SK-N-SH (cell line): Measurements from ENCODE around the gene RFX7. TPM values are rescaled to one million over a fixed set of nuclear protein-coding genes. Genes with fewer than 3 reads are reported as not detected.

Experiments used
- CTCF ChIA-PET: fragments of 300-600, 350-600 bp; formaldehyde crosslinking; extraction: SDS; loops from one replicate; lab custom pipeline; 2021; lab: Yijun Ruan, JAX
- POLR2A ChIA-PET: fragments of 350-600 bp; sonication (Branson Sonifier 250); formaldehyde crosslinking; extraction: SDS; loops from one replicate; lab custom pipeline; 2020; ENCODE audit warnings: antibody characterized with exemption, inconsistent platforms; lab: Yijun Ruan, JAX
- DNase-seq: peaks from one replicate; pipeline ENCODE4 v3.0.0; 2012
- H2AFZ ChIP-seq: fragments of 200-600 bp; sonication (generic); 2 replicates; pipeline ENCODE4 v1.8.1; 2016; ENCODE audit warnings: antibody characterized with exemption, mild to moderate bottlenecking, low read depth
- H3F3A ChIP-seq: fragments of 200-600 bp; sonication (generic); replicated peaks from 2 replicates; pipeline ENCODE3; 2016; ENCODE audit warnings: antibody characterized with exemption, mild to moderate bottlenecking; ENCODE audit not compliant: insufficient read depth
- H3K27ac ChIP-seq, 2 experiments: fragments of 200-500 bp in 1 of 2; fragments of 200-600 bp in 1 of 2; sonication (Bioruptor generic) in 1 of 2; sonication (generic), shearing (Covaris generic) in 1 of 2; 2 replicates each; pipeline versions ENCODE4 v1.5.1 to v1.6.1; 2014 to 2016; ENCODE audit warnings: low read depth in 2 of 2, inconsistent platforms in 1 of 2, low read length in 1 of 2, mild to moderate bottlenecking in 1 of 2, mixed read lengths in 1 of 2
- H3K27me3 ChIP-seq: fragments of 200-600 bp; sonication (generic), shearing (Covaris generic); 2 replicates; pipeline ENCODE4 v1.6.1; 2016; ENCODE audit warnings: mixed run types; ENCODE audit not compliant: insufficient read depth
- H3K36me3 ChIP-seq, 2 experiments: fragments of 200-500 bp in 1 of 2; fragments of 200-600 bp in 1 of 2; sonication (Bioruptor generic) in 1 of 2; sonication (generic) in 1 of 2; replicated peaks in 1 of 2; 2 replicates each; pipeline versions ENCODE3 to v1.5.1; 2014 to 2016; ENCODE audit warnings: low read length in 1 of 2, mild to moderate bottlenecking in 1 of 2; ENCODE audit not compliant: insufficient read depth in 2 of 2, control insufficient read depth in 1 of 2
- H3K4me1 ChIP-seq, 2 experiments: fragments of 200-500 bp in 1 of 2; fragments of 200-600 bp in 1 of 2; sonication (Bioruptor generic) in 1 of 2; sonication (generic), shearing (Covaris generic) in 1 of 2; 2 replicates each; pipeline versions ENCODE4 v1.5.1 to v1.6.1; 2014 to 2016; ENCODE audit warnings: low read depth in 1 of 2, low read length in 1 of 2, mixed run types in 1 of 2; ENCODE audit not compliant: insufficient read depth in 2 of 2, control insufficient read depth in 1 of 2
- H3K4me2 ChIP-seq: fragments of 200-600 bp; sonication (generic), shearing (Covaris generic); 2 replicates; pipeline ENCODE4 v1.6.1; 2017; ENCODE audit warnings: mixed run types
- H3K4me3 ChIP-seq, 2 experiments: fragments of 200-500 bp in 1 of 2; fragments of 200-600 bp in 1 of 2; sonication (Bioruptor generic) in 1 of 2; sonication (generic), shearing (Covaris generic) in 1 of 2; 2 replicates each; pipeline versions ENCODE4 v1.5.1 to v1.8.1; 2014 to 2016; ENCODE audit warnings: low read depth in 2 of 2, inconsistent platforms in 1 of 2, low read length in 1 of 2, mild to moderate bottlenecking in 1 of 2, mixed read lengths in 1 of 2, moderate library complexity in 1 of 2
- H3K79me2 ChIP-seq: fragments of 200-600 bp; sonication (generic); 2 replicates; pipeline ENCODE4 v1.8.1; 2017; ENCODE audit warnings: mild to moderate bottlenecking; ENCODE audit not compliant: insufficient read depth
- H3K9ac ChIP-seq: fragments of 200-600 bp; sonication (generic); 2 replicates; pipeline ENCODE4 v1.6.1; 2017; ENCODE audit warnings: mixed run types
- H3K9me2 ChIP-seq: fragments of 200-600 bp; sonication (generic); 2 replicates; pipeline ENCODE4 v1.6.1; 2017; ENCODE audit warnings: mixed run types
- H3K9me3 ChIP-seq: fragments of 200-600 bp; sonication (generic); 2 replicates; pipeline ENCODE4 v1.6.1; 2017; ENCODE audit warnings: mixed run types, mild to moderate bottlenecking, moderate library complexity
- H4K20me1 ChIP-seq: fragments of 200-600 bp; sonication (generic); 2 replicates; pipeline ENCODE4 v1.6.1; 2017; ENCODE audit warnings: mild to moderate bottlenecking, mixed run types; ENCODE audit not compliant: insufficient read depth
- ELF1 ChIP-seq: IDR thresholded peaks from 2 replicates; pipeline ENCODE4 v1.4.0; 2012
- EP300 ChIP-seq, 2 experiments: IDR thresholded peaks; 2 replicates each; pipeline versions ENCODE4 v1.4.0 to v1.6.1; 2012; ENCODE audit warnings: borderline replicate concordance in 1 of 2, low read depth in 1 of 2, low read length in 1 of 2
- FOSL2 ChIP-seq: IDR thresholded peaks from 2 replicates; pipeline ENCODE4 v1.4.0; 2012; ENCODE audit warnings: low read depth, mild to moderate bottlenecking, moderate library complexity, borderline replicate concordance
- GABPA ChIP-seq: IDR thresholded peaks from 2 replicates; pipeline ENCODE4 v1.4.0; 2012; ENCODE audit warnings: low read depth, mild to moderate bottlenecking
- JUND ChIP-seq: IDR thresholded peaks from 2 replicates; pipeline ENCODE4 v1.4.0; 2012
- MEF2A ChIP-seq: IDR thresholded peaks from 2 replicates; pipeline ENCODE4 v1.4.0; 2012; ENCODE audit warnings: low read depth, borderline replicate concordance
- MXI1 ChIP-seq: IDR thresholded peaks from 2 replicates; pipeline ENCODE4 v1.6.1; 2012; ENCODE audit warnings: mild to moderate bottlenecking, low read depth, low read length, improper control_type of control experiment
- NFIC ChIP-seq: IDR thresholded peaks from 2 replicates; pipeline ENCODE4 v1.4.0; 2012; ENCODE audit warnings: borderline replicate concordance
- RAD21 ChIP-seq: IDR thresholded peaks from 2 replicates; pipeline ENCODE4 v1.6.1; 2012; ENCODE audit warnings: mild to moderate bottlenecking, low read length
- RFX5 ChIP-seq: IDR thresholded peaks from 2 replicates; pipeline ENCODE4 v1.6.1; 2012; ENCODE audit warnings: mild to moderate bottlenecking, improper control_type of control experiment, low read length
- SMC3 ChIP-seq: IDR thresholded peaks from 2 replicates; pipeline ENCODE4 v1.6.1; 2012; ENCODE audit warnings: low read depth, low read length, improper control_type of control experiment
- TAF1 ChIP-seq: IDR thresholded peaks from 2 replicates; pipeline ENCODE4 v1.6.1; 2012; ENCODE audit warnings: low read depth, mild to moderate bottlenecking, low read length, moderate library complexity, borderline replicate concordance
- TCF12 ChIP-seq: IDR thresholded peaks from 2 replicates; pipeline ENCODE4 v1.4.0; 2012
- TEAD4 ChIP-seq: IDR thresholded peaks from 2 replicates; pipeline ENCODE4 v1.4.0; 2012; ENCODE audit warnings: mild to moderate bottlenecking, borderline replicate concordance; ENCODE audit not compliant: insufficient read depth
- YY1 ChIP-seq: IDR thresholded peaks from 2 replicates; pipeline ENCODE4 v1.4.0; 2012; ENCODE audit warnings: low read depth, mild to moderate bottlenecking
- WGBS: methylation state at CpG from one replicate; pipeline ENCODE4 v1.1.6; 2017; ENCODE audit warnings: low lambda C conversion rate; 5-methylcytosine and 5-hydroxymethylcytosine counted together
- polyA plus RNA-seq, 3 experiments: library from polyadenylated mRNA; depleted of rRNA; stranded (reverse); fragments of >200 nt; gene quantifications; 2 replicates each; pipeline ENCODE4 v1.2.3, GENCODE V29; 2012
- TF ChIP-seq, protein P1 (sequence below): fragments of 200-600 bp; sonication (generic); IDR thresholded peaks from 2 replicates; pipeline ENCODE4 v1.6.1; 2017; ENCODE audit warnings: antibody characterized with exemption, mild to moderate bottlenecking, moderate library complexity
- TF ChIP-seq, protein P2 (sequence below): fragments of 150-350 bp; IDR thresholded peaks from 2 replicates; pipeline ENCODE4 v1.6.1; 2016; ENCODE audit warnings: mild to moderate bottlenecking, low read depth, low read length
- TF ChIP-seq, protein P3 (sequence below): IDR thresholded peaks from 2 replicates; pipeline ENCODE4; 2012
- TF ChIP-seq, protein P4 (sequence below): IDR thresholded peaks from 2 replicates; pipeline ENCODE4 v1.4.0; 2012; ENCODE audit warnings: low read depth, borderline replicate concordance
- TF ChIP-seq, protein P5 (sequence below): IDR thresholded peaks from 2 replicates; pipeline ENCODE4 v1.6.1; 2012; ENCODE audit warnings: mild to moderate bottlenecking, low read depth, low read length, moderate library complexity

Gene RFX7
- polyA plus RNA-seq, 1 of the 3 experiments (the other 2 are of a cell fraction) = 2.7 TPM

DNA sequence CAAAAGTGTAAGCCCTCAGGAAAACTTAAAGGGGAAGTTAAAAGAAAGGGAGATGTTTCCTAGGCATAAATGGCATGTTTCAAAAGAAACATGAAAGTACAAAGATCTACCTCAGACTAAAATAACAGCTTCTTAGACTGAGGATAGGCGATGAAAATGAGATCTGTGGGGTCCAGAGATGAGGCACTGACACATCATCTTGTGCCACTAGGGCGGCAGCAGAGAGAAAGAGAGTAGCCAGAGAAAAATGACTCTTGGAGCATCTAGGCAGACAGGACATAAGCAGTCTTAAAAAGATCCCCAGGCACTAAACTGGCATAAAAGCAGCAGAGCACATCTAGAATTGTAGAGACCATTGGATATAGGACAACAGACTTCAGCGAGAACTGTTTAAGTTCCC is 42.5 kb upstream of the RFX7 start:
- TF ChIP-seq, protein P1, sequence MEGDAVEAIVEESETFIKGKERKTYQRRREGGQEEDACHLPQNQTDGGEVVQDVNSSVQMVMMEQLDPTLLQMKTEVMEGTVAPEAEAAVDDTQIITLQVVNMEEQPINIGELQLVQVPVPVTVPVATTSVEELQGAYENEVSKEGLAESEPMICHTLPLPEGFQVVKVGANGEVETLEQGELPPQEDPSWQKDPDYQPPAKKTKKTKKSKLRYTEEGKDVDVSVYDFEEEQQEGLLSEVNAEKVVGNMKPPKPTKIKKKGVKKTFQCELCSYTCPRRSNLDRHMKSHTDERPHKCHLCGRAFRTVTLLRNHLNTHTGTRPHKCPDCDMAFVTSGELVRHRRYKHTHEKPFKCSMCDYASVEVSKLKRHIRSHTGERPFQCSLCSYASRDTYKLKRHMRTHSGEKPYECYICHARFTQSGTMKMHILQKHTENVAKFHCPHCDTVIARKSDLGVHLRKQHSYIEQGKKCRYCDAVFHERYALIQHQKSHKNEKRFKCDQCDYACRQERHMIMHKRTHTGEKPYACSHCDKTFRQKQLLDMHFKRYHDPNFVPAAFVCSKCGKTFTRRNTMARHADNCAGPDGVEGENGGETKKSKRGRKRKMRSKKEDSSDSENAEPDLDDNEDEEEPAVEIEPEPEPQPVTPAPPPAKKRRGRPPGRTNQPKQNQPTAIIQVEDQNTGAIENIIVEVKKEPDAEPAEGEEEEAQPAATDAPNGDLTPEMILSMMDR = peak; percentile 40
- TF ChIP-seq NFIC = no peak
- H3K9me3 ChIP-seq = no peaks in the 10 kb centered on the region
- H3K36me3 ChIP-seq = no peaks in the 10 kb centered on the region
- no peaks in the 10 kb centered on the region for H3K27me3 ChIP-seq
- no peaks in the 10 kb centered on the region for H4K20me1 ChIP-seq
- ChIA-PET POLR2A (no interaction called here), CTCF (interaction anchor here (1.4 kb wide), 1 partner anchor 8 kb away, joined by 6 read pairs; no protein-coding TSS in a partner anchor)
- no peak overlapping the region for H3K27ac ChIP-seq
- WGBS = 69% methylated on average over 3 of the region's 3 CpGs
- no peak for DNase-seq
- no peak overlapping the region for H3K4me2 ChIP-seq
- H3K9me2 ChIP-seq = no peaks in the 10 kb centered on the region
- no peaks in the 10 kb centered on the region for H3K79me2 ChIP-seq
- H3F3A ChIP-seq = no peaks in the 10 kb centered on the region
- H2AFZ ChIP-seq = no peak overlapping the region
- H3K9ac ChIP-seq = no peak overlapping the region
- no peak overlapping the region for H3K4me3 ChIP-seq
- H3K4me1 ChIP-seq = peaks cover 0 to 2% of the 10 kb centered on the region in 2 experiments; a peak in 2 of 4 replicates

DNA sequence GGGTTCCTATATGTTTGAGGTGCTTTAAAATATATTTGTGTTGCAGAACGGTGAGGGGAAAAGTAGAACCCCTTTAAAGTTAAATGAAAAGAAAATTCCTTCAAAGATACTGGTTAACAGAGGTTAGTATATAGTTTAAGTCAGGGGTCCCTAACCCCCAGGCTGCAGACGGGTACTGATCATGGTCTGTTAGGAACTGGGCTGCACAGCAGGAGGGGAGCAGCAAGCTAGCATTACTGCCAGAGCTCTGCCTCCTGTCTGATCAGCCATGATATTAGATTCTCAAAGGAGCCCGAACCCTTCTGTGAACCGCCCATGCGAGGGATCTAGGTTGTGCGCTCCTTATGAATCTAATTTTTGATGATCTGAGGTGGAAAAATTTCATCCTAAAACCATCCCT is 37.5 kb upstream of the RFX7 start:
- POLR2A ChIA-PET = no interaction called here
- no peak for TF ChIP-seq TCF12
- TF ChIP-seq SMC3 = no peak
- no peak for TF ChIP-seq JUND
- no peak for TF ChIP-seq TAF1
- no peak for TF ChIP-seq ELF1
- TF ChIP-seq GABPA = no peak
- TF ChIP-seq, protein P2, sequence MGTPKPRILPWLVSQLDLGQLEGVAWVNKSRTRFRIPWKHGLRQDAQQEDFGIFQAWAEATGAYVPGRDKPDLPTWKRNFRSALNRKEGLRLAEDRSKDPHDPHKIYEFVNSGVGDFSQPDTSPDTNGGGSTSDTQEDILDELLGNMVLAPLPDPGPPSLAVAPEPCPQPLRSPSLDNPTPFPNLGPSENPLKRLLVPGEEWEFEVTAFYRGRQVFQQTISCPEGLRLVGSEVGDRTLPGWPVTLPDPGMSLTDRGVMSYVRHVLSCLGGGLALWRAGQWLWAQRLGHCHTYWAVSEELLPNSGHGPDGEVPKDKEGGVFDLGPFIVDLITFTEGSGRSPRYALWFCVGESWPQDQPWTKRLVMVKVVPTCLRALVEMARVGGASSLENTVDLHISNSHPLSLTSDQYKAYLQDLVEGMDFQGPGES = no peak
- TF ChIP-seq RAD21 = no peak
- no peak for TF ChIP-seq TEAD4
- TF ChIP-seq, protein P3, sequence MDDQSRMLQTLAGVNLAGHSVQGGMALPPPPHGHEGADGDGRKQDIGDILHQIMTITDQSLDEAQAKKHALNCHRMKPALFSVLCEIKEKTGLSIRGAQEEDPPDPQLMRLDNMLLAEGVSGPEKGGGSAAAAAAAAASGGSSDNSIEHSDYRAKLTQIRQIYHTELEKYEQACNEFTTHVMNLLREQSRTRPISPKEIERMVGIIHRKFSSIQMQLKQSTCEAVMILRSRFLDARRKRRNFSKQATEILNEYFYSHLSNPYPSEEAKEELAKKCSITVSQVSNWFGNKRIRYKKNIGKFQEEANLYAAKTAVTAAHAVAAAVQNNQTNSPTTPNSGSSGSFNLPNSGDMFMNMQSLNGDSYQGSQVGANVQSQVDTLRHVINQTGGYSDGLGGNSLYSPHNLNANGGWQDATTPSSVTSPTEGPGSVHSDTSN = no peak
- TF ChIP-seq YY1 = no peak
- TF ChIP-seq MXI1 = no peak
- TF ChIP-seq, protein P4, sequence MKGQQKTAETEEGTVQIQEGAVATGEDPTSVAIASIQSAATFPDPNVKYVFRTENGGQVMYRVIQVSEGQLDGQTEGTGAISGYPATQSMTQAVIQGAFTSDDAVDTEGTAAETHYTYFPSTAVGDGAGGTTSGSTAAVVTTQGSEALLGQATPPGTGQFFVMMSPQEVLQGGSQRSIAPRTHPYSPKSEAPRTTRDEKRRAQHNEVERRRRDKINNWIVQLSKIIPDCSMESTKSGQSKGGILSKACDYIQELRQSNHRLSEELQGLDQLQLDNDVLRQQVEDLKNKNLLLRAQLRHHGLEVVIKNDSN = no peak
- TF ChIP-seq, protein P5, sequence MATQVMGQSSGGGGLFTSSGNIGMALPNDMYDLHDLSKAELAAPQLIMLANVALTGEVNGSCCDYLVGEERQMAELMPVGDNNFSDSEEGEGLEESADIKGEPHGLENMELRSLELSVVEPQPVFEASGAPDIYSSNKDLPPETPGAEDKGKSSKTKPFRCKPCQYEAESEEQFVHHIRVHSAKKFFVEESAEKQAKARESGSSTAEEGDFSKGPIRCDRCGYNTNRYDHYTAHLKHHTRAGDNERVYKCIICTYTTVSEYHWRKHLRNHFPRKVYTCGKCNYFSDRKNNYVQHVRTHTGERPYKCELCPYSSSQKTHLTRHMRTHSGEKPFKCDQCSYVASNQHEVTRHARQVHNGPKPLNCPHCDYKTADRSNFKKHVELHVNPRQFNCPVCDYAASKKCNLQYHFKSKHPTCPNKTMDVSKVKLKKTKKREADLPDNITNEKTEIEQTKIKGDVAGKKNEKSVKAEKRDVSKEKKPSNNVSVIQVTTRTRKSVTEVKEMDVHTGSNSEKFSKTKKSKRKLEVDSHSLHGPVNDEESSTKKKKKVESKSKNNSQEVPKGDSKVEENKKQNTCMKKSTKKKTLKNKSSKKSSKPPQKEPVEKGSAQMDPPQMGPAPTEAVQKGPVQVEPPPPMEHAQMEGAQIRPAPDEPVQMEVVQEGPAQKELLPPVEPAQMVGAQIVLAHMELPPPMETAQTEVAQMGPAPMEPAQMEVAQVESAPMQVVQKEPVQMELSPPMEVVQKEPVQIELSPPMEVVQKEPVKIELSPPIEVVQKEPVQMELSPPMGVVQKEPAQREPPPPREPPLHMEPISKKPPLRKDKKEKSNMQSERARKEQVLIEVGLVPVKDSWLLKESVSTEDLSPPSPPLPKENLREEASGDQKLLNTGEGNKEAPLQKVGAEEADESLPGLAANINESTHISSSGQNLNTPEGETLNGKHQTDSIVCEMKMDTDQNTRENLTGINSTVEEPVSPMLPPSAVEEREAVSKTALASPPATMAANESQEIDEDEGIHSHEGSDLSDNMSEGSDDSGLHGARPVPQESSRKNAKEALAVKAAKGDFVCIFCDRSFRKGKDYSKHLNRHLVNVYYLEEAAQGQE = no peak
- TF ChIP-seq EP300 (IDR thresholded peaks at IDR 0.05; ENCODE audit: borderline replicate concordance in 1 of 2, low read depth in 1 of 2, low read length in 1 of 2) = no peak
- TF ChIP-seq RFX5 = no peak
- TF ChIP-seq MEF2A = no peak
- no peak for TF ChIP-seq FOSL2

More for the DNA sequence above, 37.5 kb upstream of the RFX7 start:
- Histone ChIP-seq H3K79me2 (no peaks in the 10 kb centered on the region), H4K20me1 (no peaks in the 10 kb centered on the region), H3K4me2 (no peak overlapping the region), H3K9me2 (no peaks in the 10 kb centered on the region), H3K4me3 (no peak overlapping the region), H3K9me3 (no peaks in the 10 kb centered on the region), H3K27ac (no peak overlapping the region), H3K4me1 (peaks cover 0 to under 1% of the 10 kb centered on the region in 2 experiments; a peak in 2 of 4 replicates), H3K36me3 (no peaks in the 10 kb centered on the region), H2AFZ (no peak overlapping the region), H3K9ac (no peak overlapping the region), H3K27me3 (no peaks in the 10 kb centered on the region), H3F3A (no peaks in the 10 kb centered on the region)
- DNase-seq = no peak
- WGBS = 72% methylated on average over 6 of the region's 6 CpGs
- CTCF ChIA-PET = no interaction called here
